ENCODE results near the gene IPP.
A peak's percentile ranks its signal among the peaks of the same experiment; 100 is the strongest.

The IPP gene

GRCh38 chr1:45686288-45687013 is 64.0 kb downstream of the IPP start, which contains the start of gene GPBP1L1 (continued):
- TF ChIP-seq PRDM4 (tag by site-specific recombination; IDR thresholded peaks at IDR 0.05) (no peak), BCL11B (tag by site-specific recombination; IDR thresholded peaks at IDR 0.05; ENCODE audit: low read depth) (peak; percentile 32; the same call in 1 of the 2 replicates), OSR2 (tag by site-specific recombination; IDR thresholded peaks at IDR 0.05) (no peak), ZBTB21 (tag by site-specific recombination; IDR thresholded peaks at IDR 0.05) (peak; percentile 59; the same call in 1 of the 2 replicates), ZNF248 (tag by site-specific recombination; IDR thresholded peaks at IDR 0.05) (no peak), ZNF169 (tag by site-specific recombination; IDR thresholded peaks at IDR 0.05) (no peak), ZNF292 (tag by site-specific recombination; IDR thresholded peaks at IDR 0.05; ENCODE audit: borderline replicate concordance, low read depth) (no peak), ZNF548 (tag by site-specific recombination; IDR thresholded peaks at IDR 0.05) (no peak), ZNF354C (tag by site-specific recombination; IDR thresholded peaks at IDR 0.05; ENCODE audit: borderline replicate concordance, low read depth) (no peak), ZNF280C (tag by site-specific recombination; IDR thresholded peaks at IDR 0.05) (no peak), ZNF660 (tag by site-specific recombination; IDR thresholded peaks at IDR 0.05) (no peak), KLF1 (tag by site-specific recombination; IDR thresholded peaks at IDR 0.05) (no peak; the same call in 1 of the 2 replicates), ZNF274 (IDR thresholded peaks at IDR 0.05; ENCODE audit: low read length) (no peak), ZNF274 (tag by site-specific recombination; IDR thresholded peaks at IDR 0.05; ENCODE audit: borderline replicate concordance) (no peak), ZNF549 (tag by site-specific recombination; IDR thresholded peaks at IDR 0.05) (no peak), ZNF785 (tag by site-specific recombination; IDR thresholded peaks at IDR 0.05) (no peak; the same call in 1 of the 2 replicates), ZBTB1 (tag by site-specific recombination; IDR thresholded peaks at IDR 0.05) (no peak), ZNF37A (tag by site-specific recombination; IDR thresholded peaks at IDR 0.05) (no peak), ZNF132 (tag by site-specific recombination; IDR thresholded peaks at IDR 0.05; ENCODE audit: borderline replicate concordance) (no peak), ZNF544 (tag by site-specific recombination; IDR thresholded peaks at IDR 0.05) (no peak), ZSCAN23 (tag by site-specific recombination; IDR thresholded peaks at IDR 0.05) (no peak), ZNF394 (tag by site-specific recombination; IDR thresholded peaks at IDR 0.05; ENCODE audit: borderline replicate concordance) (0 out of 2 replicates have a peak, but pooled peaks have one; percentile 17), ZBTB10 (tag by site-specific recombination; IDR thresholded peaks at IDR 0.05) (no peak), ZNF350 (tag by site-specific recombination; IDR thresholded peaks at IDR 0.05) (no peak), HOXC10 (CRISPR knock-in tag; IDR thresholded peaks at IDR 0.05) (no peak; the same call in 1 of the 2 replicates), SALL2 (tag by site-specific recombination; IDR thresholded peaks at IDR 0.05; ENCODE audit: borderline replicate concordance) (no peak), ZNF148 (tag by site-specific recombination; IDR thresholded peaks at IDR 0.05; ENCODE audit: borderline replicate concordance) (no peak)

Measured in HEK293 (cell line).